GM20431 (cell line): ENCODE data around the gene LRRC34.

Experiments used
- in situ Hi-C: fragments of 300-500 bp; cut with MseI, MboI; formaldehyde crosslinking; loops from one replicate; pipeline ENCODE4 v1.15.0; 2020; ENCODE audit warnings: low sequenced_read_pairs; ENCODE audit not compliant: unreplicated experiment

LRRC34 gene

GRCh38 chr3:169769287-169770181 is 43.2 kb downstream of the LRRC34 start, which contains the start of gene ACTRT3:
Gene ACTRT3 (minus strand): TSS chr3:169769561. CDS start chr3:169769520, 41 bp downstream.
- in situ Hi-C loops: no loop called here

GRCh38 chr3:169764882-169765612 is 47.7 kb downstream of the LRRC34 start, which contains the start of gene TERC:
Gene TERC (minus strand): TSS chr3:169765060.
- in situ Hi-C loops: no loop called here

- in situ Hi-C loops: no loop called here
These were observed 48.3 kb downstream of the LRRC34 start for GRCh38 chr3:169764312-169764881.

GRCh38 chr3:169760479-169760878 is 52.2 kb downstream of the LRRC34 start:
- in situ Hi-C loops: no loop called here

GRCh38 chr3:169759256-169759655 is 53.4 kb downstream of the LRRC34 start:
- in situ Hi-C loops: no loop called here

- in situ Hi-C loops: no loop called here
These were observed 54.2 kb downstream of the LRRC34 start for GRCh38 chr3:169758359-169758994.

- in situ Hi-C loops: no loop called here
These were observed 57.2 kb downstream of the LRRC34 start for GRCh38 chr3:169755488-169755887.

GRCh38 chr3:169754711-169755110 is 58.0 kb downstream of the LRRC34 start:
- in situ Hi-C loops: no loop called here

- in situ Hi-C loops: no loop called here
These were observed 60.8 kb downstream of the LRRC34 start for GRCh38 chr3:169751875-169752274.

- in situ Hi-C loops: no loop called here
These were observed 62.0 kb downstream of the LRRC34 start for GRCh38 chr3:169750665-169751064.

GRCh38 chr3:169748670-169749069 is 64.0 kb downstream of the LRRC34 start:
- in situ Hi-C loops: no loop called here

GRCh38 chr3:169746924-169747323 is 65.8 kb downstream of the LRRC34 start:
- in situ Hi-C loops: no loop called here

GRCh38 chr3:169744366-169745054 is 68.2 kb downstream of the LRRC34 start:
- in situ Hi-C loops: no loop called here
